BJ (cell line): ENCODE measurements around the gene HADHA. TPM values are rescaled to one million over a fixed set of nuclear protein-coding genes. Genes with fewer than 3 reads are reported as not detected.

Source experiments
- CTCF ChIA-PET: fragments of 350-600 bp; formaldehyde crosslinking; extraction: SDS; loops from one replicate; lab custom pipeline; 2021; ENCODE audit warnings: antibody characterized with exemption, inconsistent platforms; lab: Yijun Ruan, JAX
- POLR2A ChIA-PET: fragments of 300-600 bp; sonication (Branson Sonifier 250); formaldehyde crosslinking; extraction: SDS; loops from one replicate; lab custom pipeline; 2021; ENCODE audit warnings: antibody characterized with exemption; lab: Charles Lee
- DNase-seq: peaks from one replicate; pipeline ENCODE4 v3.0.0-alpha.2; 2011; ENCODE audit warnings: low read depth
- H3K27me3 ChIP-seq: 2 replicates; pipeline ENCODE4 v1.6.0; 2011; ENCODE audit warnings: low read length; ENCODE audit not compliant: control insufficient read depth, insufficient read depth
- H3K36me3 ChIP-seq: 2 replicates; pipeline ENCODE4 v1.5.1; 2011; ENCODE audit warnings: low read length; ENCODE audit not compliant: control insufficient read depth, insufficient read depth
- H3K4me3 ChIP-seq: 2 replicates; pipeline ENCODE4 v1.5.1; 2011; ENCODE audit warnings: low read depth, mild to moderate bottlenecking, control low read depth, low read length
- polyA plus RNA-seq: library from polyadenylated mRNA; depleted of rRNA; stranded (reverse); fragments of >200 nt; gene quantifications from 2 replicates; pipeline ENCODE4 v1.2.3, GENCODE V29; 2011
- TF ChIP-seq, protein P1 (sequence below): IDR thresholded peaks from 2 replicates; pipeline ENCODE4 v1.5.1; 2011; ENCODE audit warnings: low read depth, mild to moderate bottlenecking, control low read depth, inconsistent platforms, low read length, moderate library complexity; ENCODE audit not compliant: insufficient read depth

Gene HADHA
- polyA plus RNA-seq, 1 experiment, result 111 TPM

- TF ChIP-seq, protein P1, sequence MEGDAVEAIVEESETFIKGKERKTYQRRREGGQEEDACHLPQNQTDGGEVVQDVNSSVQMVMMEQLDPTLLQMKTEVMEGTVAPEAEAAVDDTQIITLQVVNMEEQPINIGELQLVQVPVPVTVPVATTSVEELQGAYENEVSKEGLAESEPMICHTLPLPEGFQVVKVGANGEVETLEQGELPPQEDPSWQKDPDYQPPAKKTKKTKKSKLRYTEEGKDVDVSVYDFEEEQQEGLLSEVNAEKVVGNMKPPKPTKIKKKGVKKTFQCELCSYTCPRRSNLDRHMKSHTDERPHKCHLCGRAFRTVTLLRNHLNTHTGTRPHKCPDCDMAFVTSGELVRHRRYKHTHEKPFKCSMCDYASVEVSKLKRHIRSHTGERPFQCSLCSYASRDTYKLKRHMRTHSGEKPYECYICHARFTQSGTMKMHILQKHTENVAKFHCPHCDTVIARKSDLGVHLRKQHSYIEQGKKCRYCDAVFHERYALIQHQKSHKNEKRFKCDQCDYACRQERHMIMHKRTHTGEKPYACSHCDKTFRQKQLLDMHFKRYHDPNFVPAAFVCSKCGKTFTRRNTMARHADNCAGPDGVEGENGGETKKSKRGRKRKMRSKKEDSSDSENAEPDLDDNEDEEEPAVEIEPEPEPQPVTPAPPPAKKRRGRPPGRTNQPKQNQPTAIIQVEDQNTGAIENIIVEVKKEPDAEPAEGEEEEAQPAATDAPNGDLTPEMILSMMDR, result no peak
- peaks cover 19% of the 10 kb centered on the region for H3K27me3 ChIP-seq
- ChIA-PET CTCF (interaction anchor here (0.6 to 2.0 kb wide), 4 partner anchors 10 to 234 kb away, joined by 3 to 7 read pairs (median 4); no protein-coding TSS in a partner anchor), POLR2A (no interaction called here)
- H3K36me3 ChIP-seq, result no peaks in the 10 kb centered on the region
- no peak overlapping the region for H3K4me3 ChIP-seq
- no peak for DNase-seq
These were observed 69.6 kb downstream of the HADHA start for GRCh38 chr2:26174691-26175465.

DNA sequence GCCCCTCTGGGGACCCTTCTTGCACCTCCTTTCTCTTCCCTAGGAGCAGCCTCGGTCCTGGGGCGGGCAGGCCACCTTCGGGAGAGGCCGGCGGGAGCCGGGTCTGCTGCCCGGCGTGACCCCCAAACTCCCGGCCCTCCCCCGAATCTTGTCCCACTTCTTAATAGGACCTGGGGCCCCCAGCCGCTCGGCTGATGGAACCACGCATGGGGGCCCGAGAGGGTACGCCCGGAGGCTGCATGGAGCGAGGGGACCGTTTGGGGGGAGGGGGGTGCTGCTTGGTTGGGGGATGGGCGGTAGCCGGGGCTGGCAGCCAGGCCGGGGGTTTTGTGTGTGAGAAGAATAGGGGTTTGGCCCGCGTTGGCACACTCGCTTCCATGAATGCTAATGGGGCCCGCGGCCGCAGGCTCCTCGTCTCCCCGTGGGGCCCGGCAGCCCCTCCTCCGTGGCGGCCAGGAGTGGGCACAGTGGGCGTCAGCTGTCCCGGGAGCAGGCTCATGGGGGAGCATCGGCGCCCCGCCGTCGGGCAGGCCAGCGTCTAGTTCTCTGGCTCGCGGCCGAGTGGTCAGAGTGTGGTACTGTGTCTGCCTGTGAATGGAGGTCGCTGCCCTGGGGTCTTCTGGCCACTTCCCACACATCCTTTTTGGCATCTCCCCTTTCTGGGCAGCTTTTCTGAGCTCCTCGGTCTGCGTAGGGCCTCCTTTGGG is 70.5 kb downstream of the HADHA start:
- Histone ChIP-seq H3K4me3 (no peak overlapping the region), H3K27me3 (peaks cover 19% of the 10 kb centered on the region), H3K36me3 (no peaks in the 10 kb centered on the region)
- no peak for DNase-seq
- CTCF ChIA-PET, result interaction anchor here (2.0 kb wide), 1 partner anchor 11 kb away, joined by 4 read pairs; no protein-coding TSS in a partner anchor
- POLR2A ChIA-PET, result no interaction called here
- TF ChIP-seq, protein P1, result no peak

GRCh38 chr2:26172871-26173775 is 71.3 kb downstream of the HADHA start, which contains the start of gene GAREM2:
GAREM2 (plus strand) TSS chr2:26173088; CDS start chr2:26173221, 133 bp downstream.
- Histone ChIP-seq H3K36me3 (no peaks in the 10 kb centered on the region), H3K4me3 (peak within 1 kb of the TSS; percentile 29), H3K27me3 (peaks cover 19% of the 10 kb centered on the region)
- DNase-seq, result no peak
- ChIA-PET CTCF (interaction anchor here (2.0 kb wide), 1 partner anchor 12 kb away, joined by 4 read pairs; no protein-coding TSS in a partner anchor), POLR2A (no interaction called here)
- TF ChIP-seq, protein P1, result no peak

DNA sequence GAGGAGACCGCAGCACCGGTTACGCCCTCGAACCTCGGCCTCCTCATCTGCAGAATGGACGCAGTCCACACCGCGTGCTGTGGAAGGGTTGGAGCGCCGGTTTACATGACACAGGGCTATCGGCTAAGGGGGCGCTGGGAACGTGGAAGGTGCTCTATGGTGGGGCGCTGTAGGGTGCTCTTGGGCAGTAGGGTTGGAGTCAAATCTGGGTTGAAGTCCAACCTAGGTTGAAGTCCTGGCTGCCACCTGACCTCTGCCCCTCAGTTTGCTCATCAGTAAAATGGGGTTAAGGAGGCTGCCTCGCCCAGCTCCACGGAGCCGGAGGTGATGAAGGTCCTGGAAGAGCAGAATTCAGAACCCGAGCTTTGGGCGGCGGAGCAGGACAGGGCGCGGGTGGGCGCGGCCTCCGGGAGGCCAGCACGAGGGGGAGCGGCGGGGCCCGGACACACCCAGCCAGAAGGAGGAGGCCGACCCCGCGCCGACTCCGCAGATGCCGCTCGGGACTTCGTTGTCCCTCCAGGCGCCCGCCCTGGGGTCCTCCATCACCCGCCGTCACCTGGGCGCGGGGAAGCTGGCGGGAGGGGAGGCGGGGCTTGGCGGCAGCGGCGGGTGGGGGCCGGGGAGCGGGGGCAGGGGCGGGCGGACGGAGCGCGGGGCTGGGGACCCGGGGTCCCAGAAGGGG is 72.1 kb downstream of the HADHA start:
- TF ChIP-seq, protein P1, result no peak
- Histone ChIP-seq H3K36me3 (no peaks in the 10 kb centered on the region), H3K4me3 (peak overlapping the region; percentile 29), H3K27me3 (peaks cover 19% of the 10 kb centered on the region)
- no peak for DNase-seq
- POLR2A ChIA-PET, result no interaction called here
- CTCF ChIA-PET, result no interaction called here
